Mucosa of stomach (tissue), 1 donor: Measurements from ENCODE around the gene TMEM54.

ENCODE experiments used
- H3K27me3 ChIP-seq: one replicate; pipeline ENCODE4 v1.7.0; 2013; ENCODE audit warnings: mild to moderate bottlenecking, low read length; ENCODE audit not compliant: control insufficient read depth, insufficient read depth
- H3K36me3 ChIP-seq: one replicate; pipeline ENCODE4 v1.7.0; 2013; ENCODE audit warnings: low read length; ENCODE audit not compliant: control insufficient read depth, insufficient read depth
- H3K4me1 ChIP-seq: one replicate; pipeline ENCODE4 v1.7.0; 2013; ENCODE audit warnings: mild to moderate bottlenecking, low read length; ENCODE audit not compliant: control insufficient read depth, insufficient read depth
- H3K4me3 ChIP-seq: one replicate; pipeline ENCODE4 v1.7.0; 2013; ENCODE audit warnings: low read length
- H3K9ac ChIP-seq: one replicate; pipeline ENCODE4 v1.7.0; 2013; ENCODE audit warnings: mild to moderate bottlenecking, low read length, moderate library complexity
- H3K9me3 ChIP-seq: one replicate; pipeline ENCODE4 v1.7.0; 2013; ENCODE audit warnings: mild to moderate bottlenecking, low read length, moderate library complexity; ENCODE audit not compliant: control insufficient read depth
- donor health status: Pancreatic carcinoma.

Gene TMEM54

DNA sequence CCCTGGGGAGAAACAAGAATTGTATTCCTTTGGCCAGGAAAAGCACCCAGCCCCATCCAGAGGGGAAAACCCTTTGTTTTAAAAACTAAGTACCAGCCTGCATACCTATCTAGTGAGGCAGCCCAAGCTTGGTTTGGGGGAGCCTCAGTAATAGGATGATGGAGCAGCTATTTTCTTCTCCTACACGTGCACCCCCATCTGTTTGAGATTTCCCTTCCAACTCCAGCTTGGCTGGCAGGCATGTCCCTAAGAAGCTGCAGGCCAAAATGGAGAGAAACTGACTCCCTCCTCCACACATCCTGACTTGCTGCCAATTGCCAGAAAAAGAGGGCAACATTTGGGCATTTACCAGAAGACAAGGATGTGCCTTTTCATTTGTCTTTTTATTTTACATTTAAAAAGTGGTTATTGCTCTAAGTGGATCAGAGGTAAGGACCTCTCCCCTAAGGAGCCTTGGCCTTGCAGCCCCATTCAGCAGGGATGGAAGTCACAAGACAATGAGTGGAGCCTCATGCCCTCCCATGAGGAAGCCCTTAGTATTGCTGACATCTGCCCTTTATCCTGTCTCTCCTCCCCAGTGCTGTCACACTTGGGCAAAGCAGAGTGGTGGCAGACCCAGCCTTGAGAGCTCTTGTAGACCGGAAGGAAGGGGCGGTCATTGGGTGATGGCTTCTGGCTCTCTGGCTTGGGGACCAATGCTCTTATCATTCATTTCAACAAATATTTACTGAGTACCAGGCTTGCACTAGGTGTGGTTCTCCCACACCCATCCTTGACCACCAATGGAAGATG lies 39.1 kb downstream of the TMEM54 start:
- Histone ChIP-seq H3K4me1 (no peaks in the 10 kb centered on the region), H3K36me3 (no peaks in the 10 kb centered on the region), H3K9ac (no peak overlapping the region), H3K9me3 (no peaks in the 10 kb centered on the region), H3K27me3 (no peaks in the 10 kb centered on the region), H3K4me3 (no peak overlapping the region)

DNA sequence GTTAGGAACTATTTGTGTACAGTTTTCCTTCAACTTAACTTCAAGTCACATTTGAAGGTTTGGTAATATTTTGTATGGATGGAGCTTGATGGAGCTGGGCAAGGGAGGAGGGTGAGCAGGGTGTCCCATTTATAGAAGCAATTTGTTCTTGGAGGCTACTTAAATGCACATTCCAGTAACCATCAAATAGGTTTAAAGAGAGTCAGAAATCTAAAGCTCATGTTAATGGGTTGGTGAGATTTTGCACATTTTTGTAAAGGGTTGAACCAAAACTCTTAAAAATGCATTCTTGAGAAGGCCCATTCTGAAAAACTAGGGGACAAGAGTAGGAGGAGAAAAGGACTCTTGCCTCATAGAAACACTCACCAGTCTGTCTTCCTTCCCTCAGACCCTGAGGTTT lies 40.6 kb downstream of the TMEM54 start:
- Histone ChIP-seq H3K9ac (no peak overlapping the region), H3K27me3 (no peaks in the 10 kb centered on the region), H3K4me3 (no peak overlapping the region), H3K4me1 (no peaks in the 10 kb centered on the region), H3K9me3 (no peaks in the 10 kb centered on the region), H3K36me3 (no peaks in the 10 kb centered on the region)

DNA sequence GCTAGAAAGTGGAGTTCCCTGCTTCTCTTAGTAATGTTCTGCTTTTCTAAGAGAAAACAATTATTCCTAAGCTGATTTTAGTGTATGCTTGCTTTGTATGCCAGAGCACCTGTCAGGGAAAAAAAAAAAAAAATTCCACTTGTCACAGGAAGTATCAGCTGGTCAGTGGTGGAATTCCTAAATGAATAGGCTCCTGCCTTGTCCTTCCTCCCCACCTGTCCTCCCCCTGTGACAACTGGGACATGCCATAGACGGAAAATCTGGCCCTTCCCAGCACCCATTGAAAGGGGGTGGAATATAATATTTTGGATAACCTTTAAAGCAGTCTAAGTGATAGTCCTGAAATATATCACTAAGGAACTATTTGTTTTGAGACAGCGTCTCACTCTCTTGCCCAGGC lies 41.3 kb downstream of the TMEM54 start:
- Histone ChIP-seq H3K36me3 (no peaks in the 10 kb centered on the region), H3K4me1 (no peaks in the 10 kb centered on the region), H3K27me3 (no peaks in the 10 kb centered on the region), H3K9me3 (no peaks in the 10 kb centered on the region), H3K4me3 (no peak overlapping the region), H3K9ac (no peak overlapping the region)

DNA sequence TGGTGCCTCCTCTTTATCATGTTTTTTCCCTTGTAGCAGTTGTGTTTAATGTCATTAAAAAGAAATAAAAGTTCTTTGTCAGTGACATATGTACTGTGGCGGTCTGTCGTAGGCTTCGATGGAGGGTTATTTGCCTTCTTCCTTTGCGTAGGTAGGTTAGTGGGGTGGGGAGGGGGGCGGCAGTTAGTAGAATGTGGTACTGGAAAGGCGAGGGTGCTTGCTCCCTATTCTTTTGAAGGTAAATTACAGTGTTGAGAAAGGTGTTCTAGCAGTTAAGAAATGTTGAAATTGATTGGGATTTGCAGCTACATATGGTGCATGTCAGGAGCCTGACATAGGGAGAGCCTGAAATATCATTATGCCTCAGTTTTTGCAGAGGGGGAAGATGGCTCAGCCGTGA lies 42.4 kb downstream of the TMEM54 start:
- Histone ChIP-seq H3K36me3 (no peaks in the 10 kb centered on the region), H3K27me3 (no peaks in the 10 kb centered on the region), H3K4me3 (no peak overlapping the region), H3K9ac (no peak overlapping the region), H3K9me3 (no peaks in the 10 kb centered on the region), H3K4me1 (no peaks in the 10 kb centered on the region)

DNA sequence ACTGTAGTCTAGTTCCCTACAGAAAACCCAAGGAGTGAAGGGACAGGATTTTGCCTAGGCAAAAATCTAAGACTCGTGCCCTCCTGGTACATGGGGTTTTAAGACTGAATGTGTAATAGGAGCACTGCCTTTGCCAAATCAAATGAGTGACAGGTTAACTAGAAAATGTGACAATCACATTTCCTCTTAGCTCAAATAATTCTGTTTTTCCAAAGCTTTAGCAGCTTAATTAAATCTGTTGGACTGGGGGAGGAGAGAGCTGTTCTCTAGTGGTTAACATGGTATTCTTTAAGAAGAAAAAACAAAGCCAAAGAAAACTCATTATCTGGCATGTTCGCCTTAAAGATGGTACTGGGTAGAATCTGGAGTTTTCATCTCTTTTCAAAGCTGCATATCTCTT lies 43.1 kb downstream of the TMEM54 start:
- Histone ChIP-seq H3K27me3 (no peaks in the 10 kb centered on the region), H3K36me3 (no peaks in the 10 kb centered on the region), H3K9me3 (no peaks in the 10 kb centered on the region)

DNA sequence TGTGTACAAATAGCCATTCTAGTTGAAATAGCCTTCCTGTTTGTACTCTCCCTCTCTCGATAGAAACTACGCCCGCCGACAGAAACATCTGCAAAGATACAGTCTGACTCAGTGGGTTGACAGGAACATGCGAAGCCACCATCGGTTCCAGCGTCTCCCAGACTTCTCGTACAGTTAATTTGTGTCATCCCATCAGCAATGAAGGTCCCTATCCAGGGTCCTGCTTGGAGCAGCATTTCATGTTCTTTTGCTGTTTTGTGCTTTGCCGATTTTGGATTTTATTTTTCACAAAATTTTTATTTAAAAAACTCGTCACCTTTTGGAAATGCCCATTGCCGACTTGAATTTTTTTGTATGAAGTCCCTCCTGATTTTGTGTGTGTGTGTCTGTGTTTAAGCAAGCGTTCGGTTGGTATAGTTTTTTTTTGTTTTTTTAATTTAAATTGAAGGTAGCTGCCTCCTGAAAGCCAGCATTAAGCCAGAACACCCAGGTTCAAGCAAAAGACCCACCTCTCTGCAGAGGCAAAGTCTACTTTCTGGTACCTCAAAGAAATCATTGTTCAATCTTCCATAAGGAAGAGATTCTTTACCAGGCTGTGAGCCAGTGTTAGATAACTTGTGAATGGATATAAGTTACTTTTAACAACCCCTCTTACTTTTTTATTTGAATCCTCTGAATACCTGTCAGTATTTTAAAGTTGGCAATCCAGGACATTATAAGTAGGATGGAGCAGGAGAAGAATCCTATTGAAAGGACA lies 45.1 kb downstream of the TMEM54 start:
- no peaks in the 10 kb centered on the region for H3K36me3 ChIP-seq
- H3K9ac ChIP-seq = no peak overlapping the region
- no peaks in the 10 kb centered on the region for H3K4me1 ChIP-seq
- no peaks in the 10 kb centered on the region for H3K27me3 ChIP-seq
- H3K4me3 ChIP-seq = no peak overlapping the region
- H3K9me3 ChIP-seq = no peaks in the 10 kb centered on the region

More for the DNA sequence above, 43.1 kb downstream of the TMEM54 start:
- Histone ChIP-seq H3K4me3 (no peak overlapping the region), H3K9ac (no peak overlapping the region), H3K4me1 (no peaks in the 10 kb centered on the region)

DNA sequence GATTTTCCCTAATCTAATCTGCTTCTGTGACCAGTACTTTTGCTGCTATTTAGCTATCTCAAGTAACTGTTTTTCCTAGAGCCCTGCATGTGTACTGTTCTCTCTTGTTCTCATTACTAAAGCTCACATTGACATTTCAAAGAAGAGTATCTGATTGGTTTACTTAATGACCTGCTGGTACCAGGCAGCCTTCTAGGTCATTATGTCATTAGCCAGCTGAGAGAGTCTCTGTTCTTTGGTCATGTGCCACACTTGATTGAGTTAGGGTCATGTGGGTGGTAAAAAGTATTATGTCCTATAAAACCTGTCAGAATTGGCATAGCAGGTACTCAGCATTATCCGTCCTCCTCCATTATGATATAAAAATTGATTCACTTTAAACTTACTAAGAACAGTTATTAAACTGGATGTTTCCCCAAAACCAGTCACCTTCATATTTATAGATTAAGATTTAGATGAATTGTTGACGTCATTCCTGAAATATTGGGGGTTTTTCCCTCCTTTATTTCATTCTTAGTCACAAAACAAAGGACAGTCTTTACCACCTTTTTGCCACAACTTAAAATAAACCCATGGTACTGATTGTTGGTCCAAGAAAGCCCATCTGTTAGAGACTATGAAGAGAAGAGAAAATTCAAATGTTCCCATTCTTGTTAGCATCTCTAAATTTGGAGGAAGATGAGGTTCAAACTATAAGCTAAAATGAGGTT lies 52.7 kb downstream of the TMEM54 start:
- Histone ChIP-seq H3K4me1 (no peaks in the 10 kb centered on the region), H3K36me3 (no peaks in the 10 kb centered on the region), H3K9ac (no peak overlapping the region), H3K9me3 (no peaks in the 10 kb centered on the region), H3K27me3 (no peaks in the 10 kb centered on the region), H3K4me3 (no peak overlapping the region)
